PC-3 (cell line): ENCODE data around the gene ARHGAP19.

Source experiments
- CTCF ChIP-seq: fragments of 300-600 bp; sonication (generic); conservative IDR thresholded peaks from 2 replicates; pipeline ENCODE4 v1.5.1; 2017; ENCODE audit warnings: antibody characterized with exemption, low read depth, mild to moderate bottlenecking, low read length
- EZH2 ChIP-seq: fragments of 300-600 bp; sonication (generic); IDR thresholded peaks from one replicate; pipeline ENCODE4 v1.6.1; 2017; ENCODE audit warnings: antibody characterized with exemption, mild to moderate bottlenecking, low read length; ENCODE audit not compliant: unreplicated experiment
- EZH2phosphoT487 ChIP-seq: fragments of 300-600 bp; sonication (generic); IDR thresholded peaks from 2 replicates; pipeline ENCODE4 v1.6.1; 2018; ENCODE audit warnings: mild to moderate bottlenecking, antibody characterized with exemption, low read length, borderline replicate concordance

DNA sequence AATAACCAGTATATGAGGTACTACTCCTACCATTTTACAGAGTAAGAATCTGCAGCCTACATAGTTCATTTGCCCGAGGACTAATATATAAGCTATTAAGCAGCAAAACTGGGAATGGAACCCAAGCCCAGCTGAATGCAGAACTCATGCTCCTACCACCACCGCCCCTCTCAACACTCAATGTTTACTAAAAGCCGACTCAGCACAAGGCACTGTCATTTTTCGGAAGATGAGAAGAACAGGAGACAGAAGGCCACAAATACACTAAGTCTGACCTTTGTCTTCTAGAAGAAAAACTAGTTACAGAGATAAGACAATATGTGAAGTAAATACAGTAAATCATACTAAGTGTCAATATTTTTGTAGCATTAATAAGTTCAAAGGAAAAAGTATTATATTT lies 66.0 kb downstream of the ARHGAP19 start:
- TF ChIP-seq CTCF (no peak), EZH2 (no peak), EZH2phosphoT487 (no peak)
